ENCODE measurements around the gene LRRC49.

Gene LRRC49

GRCh38 chr15:71098920-71099319 is 206.3 kb downstream of the LRRC49 start:
- no peak for DNase-seq (ENCODE audit: extremely low read depth, insufficient read length)
- TF ChIP-seq CTCF (IDR thresholded peaks at IDR 0.05; ENCODE audit: insufficient read depth, low read length, poor library complexity, severe bottlenecking), result no peak
- H3K36me3 ChIP-seq (ENCODE audit: control insufficient read depth, insufficient read depth, low read length), result no peaks in the 10 kb centered on the region

More at GRCh38 chr15:71098920-71099319, 206.3 kb downstream of the LRRC49 start:
- Histone ChIP-seq H3K4me3 (replicated peaks; ENCODE audit: low read depth, low read length) (no peak overlapping the region), H3K27me3 (replicated peaks; ENCODE audit: control insufficient read depth, insufficient read depth, low read length) (no peaks in the 10 kb centered on the region)
